Measurements from ENCODE around the gene CCDC88A. TPM values are rescaled to one million over a fixed set of nuclear protein-coding genes. Genes with fewer than 3 reads are reported as not detected.
"Not testable (repeated sequence)": the region's sequence is repeated elsewhere in the genome, so short reads cannot be mapped to it uniquely, and the experiment has no call there.

CCDC88A gene
- total RNA-seq, 1 donor from 2014 or later, result 29.1 TPM

DNA sequence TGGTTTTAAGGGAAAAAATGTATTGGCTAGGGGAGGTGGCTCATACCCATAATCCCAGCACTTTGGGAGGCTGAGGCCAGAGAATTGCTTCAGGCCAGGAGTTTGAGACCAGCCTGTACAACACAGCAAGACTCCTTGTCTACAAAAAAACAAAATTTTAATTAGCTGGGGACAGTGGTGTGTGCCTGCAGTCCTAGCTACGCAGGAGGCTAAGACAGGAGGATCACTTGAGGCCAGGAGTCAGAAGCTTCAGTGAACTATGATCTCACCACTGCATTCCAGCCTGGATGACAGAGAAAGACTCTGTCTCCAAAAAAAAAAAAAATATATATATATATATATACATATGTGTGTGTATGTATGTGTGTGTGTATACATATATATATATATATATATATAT lies 18.5 kb downstream of the CCDC88A start:
- intact Hi-C loops (cut with DNase I), result no loop called here
- no peak for DNase-seq (ENCODE audit: low spot score)

DNA sequence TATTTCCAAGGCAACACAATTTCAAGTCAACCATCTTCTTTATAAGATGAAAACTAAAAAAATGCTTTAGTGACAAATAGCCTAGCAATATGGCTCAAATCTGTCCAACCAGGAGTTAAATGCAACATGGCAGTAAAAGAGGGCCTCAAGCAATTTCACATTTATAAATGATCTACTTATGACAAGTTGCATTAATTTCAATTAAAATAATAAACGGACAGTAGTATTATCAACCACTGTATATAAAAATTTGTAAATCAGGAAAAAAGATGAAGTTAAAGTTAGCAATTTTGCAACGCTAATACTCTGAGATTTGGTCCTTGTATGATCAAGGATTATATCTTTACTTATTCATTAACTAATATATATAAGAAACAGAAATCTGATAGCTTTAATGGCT lies 19.3 kb downstream of the CCDC88A start:
- intact Hi-C loops (cut with DNase I), result no loop called here
- no peak for DNase-seq (ENCODE audit: low spot score)

DNA sequence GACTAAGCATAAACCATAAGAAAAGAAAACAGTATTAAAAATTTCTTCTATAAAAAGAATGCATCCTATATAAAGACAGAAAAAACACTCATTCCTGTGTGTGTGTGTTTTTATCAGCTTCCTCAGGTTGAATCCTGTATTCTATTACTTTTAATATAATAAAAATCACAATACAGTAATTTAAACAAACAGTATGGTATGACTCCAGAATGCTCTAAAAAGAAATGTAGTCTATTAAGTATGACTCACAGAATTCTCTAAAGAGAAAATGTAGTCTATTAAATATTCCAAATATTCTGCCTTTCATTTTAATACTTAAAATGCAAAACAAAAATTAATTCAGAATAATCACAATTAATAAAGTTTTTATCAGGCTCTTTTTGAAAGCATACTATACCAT lies 19.8 kb downstream of the CCDC88A start:
- intact Hi-C loops (cut with DNase I), result no loop called here
- no peak for DNase-seq (ENCODE audit: low spot score)

DNA sequence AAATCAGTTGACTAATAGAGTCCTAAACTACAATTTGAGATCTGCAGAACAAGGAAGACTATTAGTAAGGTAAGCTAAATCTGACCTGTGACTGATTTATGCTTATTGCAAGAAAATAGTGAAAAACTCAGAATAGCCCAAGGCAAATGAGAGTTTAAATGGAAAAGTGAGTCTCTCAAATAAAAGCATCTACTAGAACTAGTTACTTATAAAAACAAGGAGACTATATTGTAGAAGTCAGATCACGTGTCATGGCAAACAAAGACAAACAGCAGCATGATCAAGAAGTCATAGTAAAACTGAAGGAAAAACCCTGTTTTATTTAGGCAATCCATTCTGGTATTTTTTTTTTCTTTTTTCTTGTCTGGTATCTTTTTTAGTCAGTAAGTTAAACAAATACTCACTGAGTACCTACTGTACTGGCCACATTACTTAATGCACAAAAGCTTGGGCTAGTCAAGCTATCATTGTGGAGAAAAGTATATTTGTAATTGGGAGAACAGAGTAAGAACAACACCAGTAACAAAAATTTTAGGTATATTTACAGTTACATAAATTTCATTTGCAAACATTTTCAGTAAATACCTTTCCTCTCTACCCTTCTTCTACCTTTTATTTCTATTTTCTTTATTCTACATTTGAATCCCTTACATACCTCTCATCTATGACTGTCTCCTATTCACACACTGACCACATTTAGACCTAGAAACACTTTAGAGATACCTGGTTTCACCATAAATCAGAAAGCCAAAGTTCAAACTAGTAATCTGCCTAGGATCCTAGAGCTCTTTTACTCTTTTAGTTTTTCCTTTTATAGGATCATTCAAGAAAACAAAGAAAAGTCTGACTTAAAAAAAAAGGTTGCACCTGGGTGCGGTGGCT lies 23.7 kb downstream of the CCDC88A start:
- intact Hi-C loops (cut with DNase I), result no loop called here
- no peak for DNase-seq (ENCODE audit: low spot score)

DNA sequence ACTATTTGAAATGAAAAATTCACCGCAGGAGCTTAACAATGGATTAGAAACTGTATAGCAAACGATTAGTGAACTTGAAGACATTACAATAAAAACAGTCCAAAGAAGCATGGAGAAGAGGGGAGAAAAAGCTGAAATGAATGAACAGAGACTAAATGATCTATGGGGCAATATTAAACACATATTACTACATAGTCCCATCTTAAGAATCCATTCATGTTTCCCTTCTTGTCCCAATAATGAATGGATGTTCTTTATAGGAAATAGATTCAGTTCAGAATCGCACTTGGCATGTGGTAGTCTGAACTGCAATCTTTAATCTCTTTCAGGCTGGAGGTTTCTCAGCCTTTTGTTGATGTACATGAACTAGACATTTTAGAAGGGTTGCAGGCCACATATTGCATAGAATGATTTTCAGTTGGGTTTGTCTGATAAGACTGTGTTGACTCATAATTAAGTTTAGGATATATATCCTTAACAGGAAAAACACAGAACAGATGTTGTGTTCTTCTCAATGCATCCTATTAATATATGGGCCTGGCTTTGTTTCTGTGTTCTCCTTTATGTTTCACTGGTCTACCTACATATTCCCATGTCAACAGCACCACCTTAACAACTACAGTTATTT lies 27.9 kb downstream of the CCDC88A start:
- no peak for DNase-seq (ENCODE audit: low spot score)
- intact Hi-C loops (cut with DNase I), result no loop called here

DNA sequence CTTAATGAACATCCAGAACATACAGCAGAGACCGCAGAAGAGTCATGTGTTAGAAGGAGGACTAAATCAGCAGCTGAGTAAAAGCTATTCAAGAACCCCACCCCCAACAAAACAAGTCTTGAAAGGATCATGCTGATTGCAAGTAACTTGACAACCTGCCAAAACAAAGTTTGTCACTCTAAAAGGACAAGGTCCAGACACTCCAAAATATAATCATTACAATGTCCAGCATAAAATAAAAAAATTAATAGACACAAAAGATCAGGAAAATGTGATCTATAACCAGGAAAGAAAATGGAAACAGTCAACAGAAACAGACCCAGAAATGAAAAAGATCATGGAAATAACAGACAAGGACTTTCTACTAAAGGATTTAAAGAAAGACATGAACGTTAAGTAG lies 28.5 kb downstream of the CCDC88A start:
- intact Hi-C loops (cut with DNase I), result no loop called here
- no peak for DNase-seq (ENCODE audit: low spot score)

DNA sequence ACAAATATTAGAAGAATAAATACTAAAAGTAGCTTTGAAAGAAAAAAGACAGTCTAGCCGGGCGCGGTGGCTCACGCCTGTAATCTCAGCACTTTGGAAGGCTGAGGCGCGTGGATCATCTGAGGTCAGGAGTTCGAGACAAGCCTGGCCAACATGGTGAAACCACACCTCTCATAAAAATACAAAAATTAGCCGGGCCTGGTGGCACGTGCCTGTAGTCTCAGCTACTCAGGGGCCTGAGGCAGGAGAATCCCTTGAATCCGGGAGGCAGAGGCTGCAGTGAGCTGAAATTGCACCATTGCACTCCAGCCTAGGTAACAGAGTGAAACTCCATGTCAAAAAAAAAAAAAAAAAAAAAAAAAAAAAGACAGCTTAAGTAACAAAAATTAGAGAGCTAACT lies 34.1 kb downstream of the CCDC88A start:
- intact Hi-C loops (cut with DNase I); DNase-seq (ENCODE audit: low spot score): not testable (repeated sequence)

DNA sequence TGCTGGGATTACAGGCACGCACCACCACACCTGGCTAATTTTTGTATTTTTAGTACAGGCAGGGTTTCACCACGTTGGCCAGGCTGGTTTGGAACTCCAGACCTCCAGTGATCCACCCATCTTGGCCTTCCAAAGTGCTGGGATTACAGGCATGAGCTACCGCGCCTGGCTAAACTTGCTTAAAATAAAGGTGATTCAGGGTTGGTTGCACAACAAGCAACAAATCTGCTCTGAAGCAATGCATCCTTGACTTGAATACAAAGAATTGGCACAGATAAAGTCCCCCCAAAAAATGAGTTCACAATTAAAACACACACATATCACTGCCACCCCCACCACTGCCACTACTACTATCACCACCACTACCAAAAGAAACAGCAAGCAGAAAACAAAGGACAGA lies 34.9 kb downstream of the CCDC88A start:
- intact Hi-C loops (cut with DNase I), result no loop called here
- DNase-seq (ENCODE audit: low spot score), result no peak

DNA sequence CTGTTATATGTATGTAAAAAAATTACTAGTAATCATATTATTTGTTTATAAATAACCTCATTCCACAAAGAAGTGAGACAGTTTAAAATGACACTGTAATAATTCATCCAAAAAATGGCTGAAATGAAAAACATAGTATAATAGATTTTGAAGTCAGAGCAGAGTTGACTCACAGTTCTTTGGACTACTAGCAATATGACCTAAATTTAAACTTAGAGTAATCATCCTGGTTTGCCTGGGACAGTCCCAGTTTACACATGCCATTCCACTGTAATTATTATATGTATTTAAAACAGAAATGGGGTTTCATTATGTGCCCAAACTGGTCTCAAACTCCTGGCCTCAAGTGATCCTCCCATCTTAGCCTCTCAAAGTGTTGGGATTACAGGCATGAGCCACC lies 48.3 kb downstream of the CCDC88A start:
- DNase-seq (ENCODE audit: low spot score), result no peak
- intact Hi-C loops (cut with DNase I), result no loop called here

DNA sequence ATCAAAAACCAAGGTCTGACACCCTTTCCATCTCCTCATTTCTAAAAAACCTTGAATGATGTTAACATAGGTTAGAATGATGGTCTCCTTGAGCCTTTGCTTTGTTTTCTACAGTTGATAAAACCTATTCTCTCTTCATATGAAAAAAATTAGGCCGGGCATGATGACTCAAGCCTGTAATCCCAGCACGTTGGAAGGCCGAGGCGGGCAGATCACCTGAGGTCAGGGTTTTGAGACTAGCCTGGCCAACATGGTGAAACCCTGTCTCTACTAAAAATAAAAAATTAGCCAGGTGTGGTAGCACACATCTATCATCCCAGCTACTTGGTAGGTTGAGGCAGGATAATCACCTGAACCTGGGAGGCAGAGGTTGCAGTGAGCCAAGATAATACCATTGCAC lies 49.4 kb downstream of the CCDC88A start:
- intact Hi-C loops (cut with DNase I), result no loop called here
- no peak for DNase-seq (ENCODE audit: low spot score)

DNA sequence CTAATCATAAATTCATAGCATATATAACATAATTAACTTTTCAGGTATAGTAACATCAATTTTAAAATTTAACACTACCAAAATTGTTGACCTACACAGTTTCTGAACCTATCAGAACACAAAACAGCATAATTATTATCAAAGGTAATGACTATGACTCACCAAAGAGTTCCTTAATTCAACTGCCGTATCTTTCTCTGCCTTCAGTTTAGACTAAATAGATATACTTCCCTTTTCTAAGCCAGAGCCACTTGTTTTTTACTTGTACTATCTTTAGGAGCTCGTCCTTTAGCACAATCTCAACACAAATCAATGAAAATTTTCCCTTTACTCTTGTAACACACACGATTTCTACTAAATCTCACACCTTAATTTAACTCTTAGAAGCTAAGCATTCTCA lies 54.4 kb downstream of the CCDC88A start:
- no peak for DNase-seq (ENCODE audit: low spot score)
- intact Hi-C loops (cut with DNase I), result loop anchor here (2.0 kb wide), 1 partner anchor 53 kb away; the partner anchor contains the start of gene CCDC88A

DNA sequence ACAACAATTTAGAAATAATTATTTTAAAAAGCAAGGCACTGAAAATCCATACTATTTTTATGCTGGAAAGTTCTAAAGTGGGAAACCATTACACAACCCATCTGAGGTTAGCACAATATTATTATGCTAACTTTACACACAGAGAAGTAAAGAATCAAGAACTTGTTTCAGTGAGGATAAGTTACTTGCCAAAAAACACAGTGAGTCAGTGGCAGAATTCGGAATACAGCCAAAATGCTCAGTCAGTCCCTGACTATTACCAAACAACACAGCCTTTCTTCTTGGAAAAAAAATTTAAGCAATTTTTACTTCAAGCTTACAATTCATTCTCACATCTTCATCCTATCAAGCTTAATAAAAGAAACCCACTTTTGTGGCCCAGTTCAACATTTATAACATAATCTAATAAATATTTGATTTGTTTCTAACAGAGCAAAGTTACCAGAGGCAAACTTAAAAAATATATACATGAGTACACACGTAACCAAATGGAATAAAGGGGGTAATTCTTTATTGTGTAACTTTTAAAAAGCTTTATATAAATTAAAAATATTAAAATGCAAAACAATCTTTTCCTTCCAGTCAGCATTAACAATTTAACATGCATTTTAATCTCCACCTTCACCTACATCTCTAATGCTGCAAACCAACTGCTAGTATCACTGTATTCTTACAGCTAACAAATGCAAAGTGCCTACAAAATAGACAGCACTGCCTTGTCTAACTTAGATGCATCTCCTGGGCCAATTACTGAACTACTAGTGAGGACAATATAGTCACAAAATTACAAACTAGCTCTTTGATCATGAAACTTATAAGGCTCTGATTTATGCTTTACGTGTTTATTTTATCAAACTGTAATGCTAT lies 55.2 kb downstream of the CCDC88A start:
- intact Hi-C loops (cut with DNase I), result loop anchor here (2.0 kb wide), 1 partner anchor 54 kb away; the partner anchor contains the start of gene CCDC88A
- DNase-seq (ENCODE audit: low spot score), result no peak

DNA sequence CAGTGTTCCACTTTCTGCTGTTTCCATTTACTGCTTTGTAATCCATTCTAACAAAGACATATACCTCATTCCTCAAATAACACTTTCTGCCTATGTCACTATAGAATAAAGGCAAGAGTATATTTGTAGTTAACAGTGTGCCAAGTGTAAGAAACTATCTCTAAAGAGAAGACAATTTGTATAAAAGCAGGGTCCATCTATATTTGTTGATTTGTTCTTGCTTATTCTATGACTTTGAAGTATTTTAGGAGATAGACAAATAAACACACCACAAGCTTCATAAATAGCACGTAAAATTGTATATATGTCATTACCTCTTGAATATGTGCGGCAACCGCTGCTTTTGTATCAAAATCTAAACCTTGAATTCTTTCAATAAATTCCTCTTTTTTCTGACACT lies 56.0 kb downstream of the CCDC88A start:
- no peak for DNase-seq (ENCODE audit: low spot score)
- intact Hi-C loops (cut with DNase I), result loop anchor here (2.0 kb wide), 1 partner anchor 55 kb away; the partner anchor contains the start of gene CCDC88A

DNA sequence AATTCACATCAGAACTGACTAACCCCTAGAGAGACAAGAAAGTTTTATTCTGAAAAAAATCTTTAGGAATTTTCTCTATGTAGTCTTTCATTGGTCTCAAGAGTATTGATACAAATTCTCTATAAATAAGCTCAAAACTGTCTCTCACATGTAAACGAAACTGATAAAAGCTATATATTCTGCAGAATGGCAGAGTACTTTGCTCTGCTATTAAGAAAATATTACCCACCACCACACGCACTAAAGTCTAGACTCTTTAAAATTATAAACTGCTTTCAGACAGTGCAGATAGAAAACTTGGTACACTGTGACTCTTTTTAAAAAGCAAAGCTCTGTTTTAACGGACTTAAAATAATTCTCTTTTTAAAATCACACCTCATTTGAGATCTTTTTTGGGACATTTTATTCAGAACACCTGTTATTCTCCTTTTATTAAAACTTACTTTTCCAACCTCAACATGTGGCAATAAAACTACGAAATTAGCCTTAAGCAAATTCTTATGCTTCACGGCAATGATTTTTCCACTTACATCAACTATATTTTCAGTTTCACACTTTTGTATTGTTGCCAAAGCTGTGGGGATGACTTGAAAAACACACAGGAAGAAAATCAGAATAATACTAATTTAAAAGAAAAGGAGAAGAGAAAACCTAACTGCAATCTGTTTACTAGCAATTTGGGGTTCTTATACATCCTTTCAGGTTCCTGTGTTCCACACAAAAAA lies 58.0 kb downstream of the CCDC88A start:
- intact Hi-C loops (cut with DNase I), result no loop called here
- DNase-seq (ENCODE audit: low spot score), result no peak

DNA sequence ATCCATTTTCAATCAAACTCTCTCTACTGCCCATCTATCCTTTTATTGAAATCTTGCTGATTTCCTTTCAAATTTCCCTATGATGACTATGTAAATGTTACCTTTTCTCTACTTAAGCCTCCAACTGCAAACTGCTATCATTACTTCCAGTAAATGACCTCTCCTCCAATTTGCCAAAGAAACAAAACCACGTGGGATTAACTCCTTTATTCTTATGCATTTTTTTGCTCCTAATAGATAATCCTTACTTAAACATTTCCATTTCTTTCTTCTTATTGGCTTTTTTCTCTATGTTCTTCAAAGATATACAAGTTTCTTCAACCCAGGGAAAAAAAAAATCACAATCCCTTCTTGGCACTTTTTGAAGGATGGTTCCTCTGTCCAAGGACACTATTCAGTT lies 61.2 kb downstream of the CCDC88A start:
- DNase-seq (ENCODE audit: low spot score), result no peak
- intact Hi-C loops (cut with DNase I), result no loop called here

DNA sequence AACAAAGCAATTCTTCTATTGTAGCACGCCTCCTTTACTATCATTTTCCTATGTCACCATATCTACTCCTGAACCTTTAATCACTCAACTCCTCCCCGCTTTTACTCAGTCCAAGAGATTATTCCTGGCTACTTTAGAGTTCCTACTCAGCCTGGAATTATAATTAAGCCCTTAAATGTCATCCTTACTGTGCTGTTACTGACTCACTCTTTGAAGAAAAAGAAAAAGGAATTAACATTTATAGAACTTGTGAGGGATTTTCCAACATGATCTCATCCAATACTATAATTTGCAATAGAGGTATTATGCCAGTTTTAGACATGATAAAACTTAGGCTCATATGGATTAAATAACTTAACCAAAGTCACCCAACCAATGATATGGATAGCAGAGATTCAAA lies 61.7 kb downstream of the CCDC88A start:
- DNase-seq (ENCODE audit: low spot score), result no peak
- intact Hi-C loops (cut with DNase I), result no loop called here

DNA sequence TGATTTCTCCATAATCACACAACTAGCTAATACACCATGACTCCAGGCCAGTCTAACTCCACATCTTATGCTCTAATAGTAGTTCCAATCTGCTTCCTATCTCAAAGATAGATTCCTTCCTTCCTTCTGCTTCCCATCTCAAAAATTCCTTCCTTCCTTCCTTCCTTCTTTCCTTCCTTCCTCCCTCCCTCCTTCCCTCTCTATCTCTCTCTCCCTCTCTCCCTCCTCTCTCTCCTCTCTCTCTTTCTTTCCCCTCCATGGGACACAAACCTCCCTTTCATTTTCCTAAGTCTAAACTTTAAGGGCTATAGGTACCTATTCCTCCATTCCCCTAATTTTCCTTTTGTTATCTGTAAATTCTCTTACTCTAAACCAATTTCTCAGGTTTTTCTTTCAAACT lies 62.5 kb downstream of the CCDC88A start:
- intact Hi-C loops (cut with DNase I), result no loop called here
- no peak for DNase-seq (ENCODE audit: low spot score)

DNA sequence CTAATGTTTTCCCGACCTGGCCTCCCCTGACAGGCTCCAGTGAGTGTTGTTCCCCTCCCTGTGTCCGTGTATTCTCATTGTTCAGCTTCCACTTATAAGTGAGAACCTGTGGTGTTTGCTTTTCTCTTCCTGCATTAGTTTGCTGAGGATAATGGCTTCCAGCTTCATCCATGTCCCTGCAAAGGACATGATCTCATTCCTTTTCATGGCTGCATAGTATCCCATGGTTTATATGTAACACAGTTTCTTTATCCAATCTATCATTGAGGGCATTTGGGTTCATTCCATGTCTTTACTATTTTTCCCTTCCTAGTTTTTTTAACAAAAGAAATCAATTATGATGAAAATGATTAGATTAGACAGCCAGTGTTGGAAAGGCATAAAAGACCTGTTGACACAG lies 63.5 kb downstream of the CCDC88A start:
- intact Hi-C loops (cut with DNase I); DNase-seq (ENCODE audit: low spot score): not testable (repeated sequence)

DNA sequence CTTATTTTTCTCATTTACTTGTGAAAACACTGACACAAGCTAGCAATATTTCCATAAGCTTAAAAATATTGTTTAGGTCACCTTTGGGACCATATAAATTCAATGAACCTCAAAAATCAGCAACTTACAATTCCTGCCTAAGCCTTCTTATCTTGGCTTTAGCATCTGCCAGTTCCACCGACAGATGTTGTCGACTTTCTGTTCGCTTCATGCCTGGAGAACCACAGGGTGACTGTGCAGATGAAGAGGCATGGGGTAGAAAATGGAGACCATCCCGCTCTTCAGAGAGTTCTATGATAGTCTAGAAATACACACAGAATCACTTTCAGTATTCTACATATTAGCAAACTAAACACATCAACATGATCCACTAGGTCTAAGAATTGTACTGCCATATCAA lies 64.2 kb downstream of the CCDC88A start:
- no peak for DNase-seq (ENCODE audit: low spot score)

DNA sequence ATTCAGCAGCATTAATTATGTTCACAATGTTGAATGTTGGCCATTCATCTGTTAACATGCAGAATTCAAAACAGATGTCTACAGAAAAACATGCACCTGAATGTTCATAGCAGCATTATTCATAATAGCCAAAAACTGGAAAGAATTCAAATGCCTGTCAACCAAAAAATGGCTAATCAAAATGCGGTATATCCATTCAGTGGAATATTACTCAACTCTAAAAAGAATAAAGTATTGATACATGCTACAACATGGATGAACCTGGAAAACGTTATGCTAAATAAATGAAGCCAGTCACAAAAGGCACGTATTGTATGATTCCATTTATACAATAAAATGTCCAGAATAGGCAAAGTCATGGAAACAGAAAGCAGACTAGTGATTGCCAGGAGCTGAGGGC lies 68.0 kb downstream of the CCDC88A start:
- DNase-seq (ENCODE audit: low spot score), result no peak

More for the DNA sequence above, 64.2 kb downstream of the CCDC88A start:
- intact Hi-C loops (cut with DNase I), result no loop called here

More for the DNA sequence above, 68.0 kb downstream of the CCDC88A start:
- intact Hi-C loops (cut with DNase I), result no loop called here
